ENCODE data around the gene SCN3A. TPM values are rescaled to one million over a fixed set of nuclear protein-coding genes. Genes with fewer than 3 reads are reported as not detected.

Gene SCN3A
- total and polyA plus RNA-seq, 2 of the 13 experiments (the other 11 are each of a cell fraction or from before 2014, with no cell fraction given) = not detected

DNA sequence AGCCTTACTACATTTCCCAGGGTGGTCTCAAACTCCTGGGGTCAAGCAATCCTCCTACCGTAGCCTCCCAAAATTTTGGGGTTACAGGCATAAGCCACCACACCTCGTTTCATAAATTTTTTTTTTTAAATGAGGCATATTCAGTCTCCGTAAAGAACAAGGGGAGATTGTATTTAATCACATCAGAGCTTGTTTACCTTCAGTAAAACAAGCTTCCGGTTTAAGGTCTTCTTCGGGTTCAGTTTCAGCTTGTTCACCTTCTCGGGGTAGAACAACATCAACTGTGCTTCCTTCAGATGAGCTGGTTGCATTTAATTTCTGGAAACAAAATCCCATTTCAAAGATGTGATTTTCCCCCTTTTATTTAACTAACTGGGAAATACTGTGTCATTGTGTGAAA lies 88.6 kb downstream of the SCN3A start (continued):
- TF ChIP-seq, protein P1, sequence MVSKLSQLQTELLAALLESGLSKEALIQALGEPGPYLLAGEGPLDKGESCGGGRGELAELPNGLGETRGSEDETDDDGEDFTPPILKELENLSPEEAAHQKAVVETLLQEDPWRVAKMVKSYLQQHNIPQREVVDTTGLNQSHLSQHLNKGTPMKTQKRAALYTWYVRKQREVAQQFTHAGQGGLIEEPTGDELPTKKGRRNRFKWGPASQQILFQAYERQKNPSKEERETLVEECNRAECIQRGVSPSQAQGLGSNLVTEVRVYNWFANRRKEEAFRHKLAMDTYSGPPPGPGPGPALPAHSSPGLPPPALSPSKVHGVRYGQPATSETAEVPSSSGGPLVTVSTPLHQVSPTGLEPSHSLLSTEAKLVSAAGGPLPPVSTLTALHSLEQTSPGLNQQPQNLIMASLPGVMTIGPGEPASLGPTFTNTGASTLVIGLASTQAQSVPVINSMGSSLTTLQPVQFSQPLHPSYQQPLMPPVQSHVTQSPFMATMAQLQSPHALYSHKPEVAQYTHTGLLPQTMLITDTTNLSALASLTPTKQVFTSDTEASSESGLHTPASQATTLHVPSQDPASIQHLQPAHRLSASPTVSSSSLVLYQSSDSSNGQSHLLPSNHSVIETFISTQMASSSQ (IDR thresholded peaks at IDR 0.05; ENCODE audit: low read depth) = no peak
- TF ChIP-seq, protein P1 (CRISPR knock-in tag; IDR thresholded peaks at IDR 0.05; ENCODE audit: borderline replicate concordance) = no peak
- no peak for TF ChIP-seq RFX5 (IDR thresholded peaks at IDR 0.05; ENCODE audit: low read depth, low read length)
- no peak for TF ChIP-seq ZFP41 (CRISPR knock-in tag; IDR thresholded peaks at IDR 0.05; ENCODE audit: borderline replicate concordance)
- TF ChIP-seq, protein P2, sequence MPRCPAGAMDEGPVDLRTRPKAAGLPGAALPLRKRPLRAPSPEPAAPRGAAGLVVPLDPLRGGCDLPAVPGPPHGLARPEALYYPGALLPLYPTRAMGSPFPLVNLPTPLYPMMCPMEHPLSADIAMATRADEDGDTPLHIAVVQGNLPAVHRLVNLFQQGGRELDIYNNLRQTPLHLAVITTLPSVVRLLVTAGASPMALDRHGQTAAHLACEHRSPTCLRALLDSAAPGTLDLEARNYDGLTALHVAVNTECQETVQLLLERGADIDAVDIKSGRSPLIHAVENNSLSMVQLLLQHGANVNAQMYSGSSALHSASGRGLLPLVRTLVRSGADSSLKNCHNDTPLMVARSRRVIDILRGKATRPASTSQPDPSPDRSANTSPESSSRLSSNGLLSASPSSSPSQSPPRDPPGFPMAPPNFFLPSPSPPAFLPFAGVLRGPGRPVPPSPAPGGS (CRISPR knock-in tag; IDR thresholded peaks at IDR 0.05) = no peak
- TF ChIP-seq, protein P3, sequence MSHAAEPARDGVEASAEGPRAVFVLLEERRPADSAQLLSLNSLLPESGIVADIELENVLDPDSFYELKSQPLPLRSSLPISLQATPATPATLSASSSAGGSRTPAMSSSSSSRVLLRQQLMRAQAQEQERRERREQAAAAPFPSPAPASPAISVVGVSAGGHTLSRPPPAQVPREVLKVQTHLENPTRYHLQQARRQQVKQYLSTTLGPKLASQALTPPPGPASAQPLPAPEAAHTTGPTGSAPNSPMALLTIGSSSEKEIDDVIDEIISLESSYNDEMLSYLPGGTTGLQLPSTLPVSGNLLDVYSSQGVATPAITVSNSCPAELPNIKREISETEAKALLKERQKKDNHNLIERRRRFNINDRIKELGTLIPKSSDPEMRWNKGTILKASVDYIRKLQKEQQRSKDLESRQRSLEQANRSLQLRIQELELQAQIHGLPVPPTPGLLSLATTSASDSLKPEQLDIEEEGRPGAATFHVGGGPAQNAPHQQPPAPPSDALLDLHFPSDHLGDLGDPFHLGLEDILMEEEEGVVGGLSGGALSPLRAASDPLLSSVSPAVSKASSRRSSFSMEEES (CRISPR knock-in tag; IDR thresholded peaks at IDR 0.05) = no peak
- TF ChIP-seq GATAD2A (CRISPR knock-in tag; IDR thresholded peaks at IDR 0.05) = peak; percentile 50
- no peak for TF ChIP-seq ZMAT3 (CRISPR knock-in tag; conservative IDR thresholded peaks at IDR 0.05)
- TF ChIP-seq, protein P4, sequence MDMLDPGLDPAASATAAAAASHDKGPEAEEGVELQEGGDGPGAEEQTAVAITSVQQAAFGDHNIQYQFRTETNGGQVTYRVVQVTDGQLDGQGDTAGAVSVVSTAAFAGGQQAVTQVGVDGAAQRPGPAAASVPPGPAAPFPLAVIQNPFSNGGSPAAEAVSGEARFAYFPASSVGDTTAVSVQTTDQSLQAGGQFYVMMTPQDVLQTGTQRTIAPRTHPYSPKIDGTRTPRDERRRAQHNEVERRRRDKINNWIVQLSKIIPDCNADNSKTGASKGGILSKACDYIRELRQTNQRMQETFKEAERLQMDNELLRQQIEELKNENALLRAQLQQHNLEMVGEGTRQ (IDR thresholded peaks at IDR 0.05; ENCODE audit: low read depth, low read length) = no peak
- TF ChIP-seq, protein P4 (CRISPR knock-in tag; IDR thresholded peaks at IDR 0.05; ENCODE audit: borderline replicate concordance) = no peak
- TF ChIP-seq NFIB (CRISPR knock-in tag; IDR thresholded peaks at IDR 0.05; ENCODE audit: borderline replicate concordance) = no peak
- peak; percentile 39 for TF ChIP-seq RARA (CRISPR knock-in tag; IDR thresholded peaks at IDR 0.05)
- TF ChIP-seq AHR (CRISPR knock-in tag; IDR thresholded peaks at IDR 0.05) = no peak
- TF ChIP-seq, protein P5, sequence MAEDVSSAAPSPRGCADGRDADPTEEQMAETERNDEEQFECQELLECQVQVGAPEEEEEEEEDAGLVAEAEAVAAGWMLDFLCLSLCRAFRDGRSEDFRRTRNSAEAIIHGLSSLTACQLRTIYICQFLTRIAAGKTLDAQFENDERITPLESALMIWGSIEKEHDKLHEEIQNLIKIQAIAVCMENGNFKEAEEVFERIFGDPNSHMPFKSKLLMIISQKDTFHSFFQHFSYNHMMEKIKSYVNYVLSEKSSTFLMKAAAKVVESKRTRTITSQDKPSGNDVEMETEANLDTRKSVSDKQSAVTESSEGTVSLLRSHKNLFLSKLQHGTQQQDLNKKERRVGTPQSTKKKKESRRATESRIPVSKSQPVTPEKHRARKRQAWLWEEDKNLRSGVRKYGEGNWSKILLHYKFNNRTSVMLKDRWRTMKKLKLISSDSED (CRISPR knock-in tag; IDR thresholded peaks at IDR 0.05) = no peak
- TF ChIP-seq GABPA (IDR thresholded peaks at IDR 0.05; ENCODE audit: low read depth, low read length) = no peak
- TF ChIP-seq GABPA (CRISPR knock-in tag; IDR thresholded peaks at IDR 0.05; ENCODE audit: low read depth) = peak; percentile 79
- TF ChIP-seq, protein P6, sequence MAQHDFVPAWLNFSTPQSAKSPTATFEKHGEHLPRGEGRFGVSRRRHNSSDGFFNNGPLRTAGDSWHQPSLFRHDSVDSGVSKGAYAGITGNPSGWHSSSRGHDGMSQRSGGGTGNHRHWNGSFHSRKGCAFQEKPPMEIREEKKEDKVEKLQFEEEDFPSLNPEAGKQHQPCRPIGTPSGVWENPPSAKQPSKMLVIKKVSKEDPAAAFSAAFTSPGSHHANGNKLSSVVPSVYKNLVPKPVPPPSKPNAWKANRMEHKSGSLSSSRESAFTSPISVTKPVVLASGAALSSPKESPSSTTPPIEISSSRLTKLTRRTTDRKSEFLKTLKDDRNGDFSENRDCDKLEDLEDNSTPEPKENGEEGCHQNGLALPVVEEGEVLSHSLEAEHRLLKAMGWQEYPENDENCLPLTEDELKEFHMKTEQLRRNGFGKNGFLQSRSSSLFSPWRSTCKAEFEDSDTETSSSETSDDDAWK (CRISPR knock-in tag; IDR thresholded peaks at IDR 0.05) = no peak
- TF ChIP-seq ASH2L (IDR thresholded peaks at IDR 0.05; ENCODE audit: insufficient read length, low read depth, low read length) = peak; percentile 37
- TF ChIP-seq ZNF629 (CRISPR knock-in tag; conservative IDR thresholded peaks at IDR 0.05) = no peak

Data from HepG2 (cell line).